HEK293 (cell line): ENCODE measurements around the gene MTMR2.

Source experiments
- GFI1B ChIP-seq: fragments of 450-650 bp; formaldehyde crosslinking; IDR thresholded peaks from 2 replicates; pipeline ENCODE4 v1.5.1; 2016; ENCODE audit warnings: missing biosample characterization, missing genetic modification characterization
- HOXA7 ChIP-seq: sonication (generic); formaldehyde crosslinking; IDR thresholded peaks from 2 replicates; pipeline ENCODE4 v1.8.1; 2022; ENCODE audit warnings: missing genetic modification reagents, borderline replicate concordance
- KLF10 ChIP-seq: fragments of 450-650 bp; IDR thresholded peaks from 2 replicates; pipeline ENCODE4 v1.5.1; 2018; ENCODE audit warnings: missing biosample characterization, mild to moderate bottlenecking, missing genetic modification characterization
- PRDM2 ChIP-seq: fragments of 450-650 bp; formaldehyde crosslinking; IDR thresholded peaks from 2 replicates; pipeline ENCODE4 v1.5.1; 2016; ENCODE audit warnings: missing biosample characterization, missing genetic modification characterization, borderline replicate concordance
- REST ChIP-seq: fragments of 450-650 bp; formaldehyde crosslinking; IDR thresholded peaks from 2 replicates; pipeline ENCODE4 v1.5.1; 2016; ENCODE audit warnings: missing biosample characterization, missing genetic modification characterization
- WT1 ChIP-seq: fragments of 450-650 bp; formaldehyde crosslinking; IDR thresholded peaks from 2 replicates; pipeline ENCODE4 v1.5.1; 2016; ENCODE audit warnings: missing biosample characterization, missing genetic modification characterization
- ZBTB1 ChIP-seq: fragments of 450-650 bp; formaldehyde crosslinking; IDR thresholded peaks from 2 replicates; pipeline ENCODE4 v1.5.1; 2016; ENCODE audit warnings: missing biosample characterization, missing genetic modification characterization
- ZBTB11 ChIP-seq: fragments of 450-650 bp; formaldehyde crosslinking; conservative IDR thresholded peaks from 2 replicates; pipeline ENCODE4 v1.5.1; 2016; ENCODE audit warnings: low read depth, missing biosample characterization, missing genetic modification characterization
- ZBTB26 ChIP-seq: fragments of 450-650 bp; formaldehyde crosslinking; optimal IDR thresholded peaks from 2 replicates; pipeline ENCODE3; 2016; ENCODE audit warnings: missing biosample characterization, mild to moderate bottlenecking, missing genetic modification characterization
- ZNF214 ChIP-seq: fragments of 450-650 bp; formaldehyde crosslinking; IDR thresholded peaks from 2 replicates; pipeline ENCODE4 v1.5.1; 2017; ENCODE audit warnings: missing biosample characterization, mild to moderate bottlenecking, missing genetic modification characterization, borderline replicate concordance
- ZNF223 ChIP-seq: fragments of 450-650 bp; formaldehyde crosslinking; IDR thresholded peaks from 2 replicates; pipeline ENCODE4 v1.5.1; 2016; ENCODE audit warnings: missing biosample characterization, missing genetic modification characterization
- ZNF239 ChIP-seq: fragments of 450-650 bp; formaldehyde crosslinking; IDR thresholded peaks from 2 replicates; pipeline ENCODE4 v1.5.1; 2016; ENCODE audit warnings: missing biosample characterization, missing genetic modification characterization
- ZNF266 ChIP-seq: fragments of 450-650 bp; formaldehyde crosslinking; IDR thresholded peaks from 2 replicates; pipeline ENCODE4 v1.5.1; 2016; ENCODE audit warnings: missing biosample characterization, missing genetic modification characterization, low read depth
- ZNF366 ChIP-seq: fragments of 450-650 bp; formaldehyde crosslinking; conservative IDR thresholded peaks from 2 replicates; pipeline ENCODE4 v1.5.1; 2016; ENCODE audit warnings: missing biosample characterization, missing genetic modification characterization
- ZNF518A ChIP-seq: fragments of 450-650 bp; formaldehyde crosslinking; conservative IDR thresholded peaks from 2 replicates; pipeline ENCODE4 v1.5.1; 2016; ENCODE audit warnings: low read depth, missing biosample characterization, missing genetic modification characterization
- ZNF621 ChIP-seq: fragments of 450-650 bp; formaldehyde crosslinking; IDR thresholded peaks from 2 replicates; pipeline ENCODE4 v1.5.1; 2017; ENCODE audit warnings: missing biosample characterization, missing genetic modification characterization
- ZNF623 ChIP-seq: fragments of 450-650 bp; formaldehyde crosslinking; IDR thresholded peaks from 2 replicates; pipeline ENCODE4 v1.5.1; 2016; ENCODE audit warnings: missing biosample characterization, missing genetic modification characterization
- ZSCAN4 ChIP-seq: fragments of 450-650 bp; formaldehyde crosslinking; IDR thresholded peaks from 2 replicates; pipeline ENCODE4 v1.5.1; 2017; ENCODE audit warnings: missing biosample characterization, missing genetic modification characterization

MTMR2 gene

GRCh38 chr11:95923728-95924413 is at the start of gene MTMR2 (continued):
- TF ChIP-seq ZNF518A (tag by site-specific recombination) (peak; percentile 60), ZNF366 (tag by site-specific recombination) (peak; percentile 56; the same call in 1 of the 2 replicates), ZNF239 (tag by site-specific recombination) (no peak), PRDM2 (tag by site-specific recombination) (no peak), WT1 (tag by site-specific recombination) (peak; percentile 55; the same call in 1 of the 2 replicates), ZNF623 (no peak), ZNF223 (tag by site-specific recombination) (no peak), ZNF266 (tag by site-specific recombination) (no peak), GFI1B (tag by site-specific recombination) (no peak), KLF10 (tag by site-specific recombination) (no peak), ZBTB1 (tag by site-specific recombination) (no peak), ZBTB26 (tag by site-specific recombination) (peak; percentile 41), REST (tag by site-specific recombination) (peak; percentile 39), ZNF621 (tag by site-specific recombination) (no peak), ZNF214 (tag by site-specific recombination) (no peak), HOXA7 (CRISPR knock-in tag) (no peak), ZSCAN4 (no peak), ZBTB11 (peak; percentile 83)
